ENCODE measurements around the gene SERPINA3. TPM values are rescaled to one million over a fixed set of nuclear protein-coding genes. Genes with fewer than 3 reads are reported as not detected.

SERPINA3 gene
- total and polyA plus RNA-seq, 8 donors, result 1.1 to 198 (median 1.4) TPM

GRCh38 chr14:94621358-94622134, 9.4 kb downstream of the SERPINA3 start:
- no peak for ATAC-seq
- peaks cover 0 to 10% of the 10 kb centered on the region in 2 donors for H3K27me3 ChIP-seq
- H3K27ac ChIP-seq, result no peak overlapping the region
- no peak for TF ChIP-seq CTCF (IDR thresholded peaks at IDR 0.05)
- no peaks in the 10 kb centered on the region for H3K36me3 ChIP-seq
- H3K9me3 ChIP-seq, result peaks cover 0 to 33% of the 10 kb centered on the region in 2 donors
- H3K4me1 ChIP-seq, result no peaks in the 10 kb centered on the region
- no peak for DNase-seq
- intact Hi-C loops (cut with DNase I), result no loop called here
- H3K4me3 ChIP-seq, result no peak overlapping the region

- DNase-seq (no peak), ATAC-seq (no peak)
- Histone ChIP-seq H3K27me3 (peaks cover 0 to 10% of the 10 kb centered on the region in 2 donors), H3K4me3 (no peak overlapping the region), H3K4me1 (no peaks in the 10 kb centered on the region), H3K9me3 (peaks cover 0 to 21% of the 10 kb centered on the region in 2 donors), H3K27ac (no peak overlapping the region), H3K36me3 (no peaks in the 10 kb centered on the region)
- TF ChIP-seq CTCF (IDR thresholded peaks at IDR 0.05), result no peak
- intact Hi-C loops (cut with DNase I), result no loop called here
Observed at GRCh38 chr14:94622653-94623421, 10.6 kb downstream of the SERPINA3 start.

GRCh38 chr14:94623422-94623809, 11.2 kb downstream of the SERPINA3 start:
- TF ChIP-seq CTCF (IDR thresholded peaks at IDR 0.05), result no peak
- H3K27ac ChIP-seq, result no peak overlapping the region
- ATAC-seq (no peak), DNase-seq (no peak)
- H3K36me3 ChIP-seq, result no peaks in the 10 kb centered on the region
- peaks cover 0 to 15% of the 10 kb centered on the region in 2 donors for H3K9me3 ChIP-seq
- H3K4me1 ChIP-seq, result no peaks in the 10 kb centered on the region
- peaks cover 0 to 10% of the 10 kb centered on the region in 2 donors for H3K27me3 ChIP-seq
- no peak overlapping the region for H3K4me3 ChIP-seq
- intact Hi-C loops (cut with DNase I), result no loop called here

GRCh38 chr14:94623856-94624499, 11.8 kb downstream of the SERPINA3 start:
- Histone ChIP-seq H3K27me3 (peaks cover 0 to 10% of the 10 kb centered on the region in 2 donors), H3K36me3 (no peaks in the 10 kb centered on the region), H3K4me1 (no peaks in the 10 kb centered on the region), H3K27ac (no peak overlapping the region), H3K9me3 (peaks cover 0 to 9% of the 10 kb centered on the region in 2 donors), H3K4me3 (no peak overlapping the region)
- DNase-seq (no peak), ATAC-seq (no peak)
- no peak for TF ChIP-seq CTCF (IDR thresholded peaks at IDR 0.05)
- intact Hi-C loops (cut with DNase I), result no loop called here
